K562 (cell line): ENCODE results near the gene MED16.

ENCODE experiments used
- CBX5 ChIP-seq: IDR thresholded peaks from 2 replicates; pipeline ENCODE4 v1.6.1; 2014; ENCODE audit warnings: low read depth, borderline replicate concordance
- CTCF ChIP-seq, 3 experiments: IDR thresholded peaks in 2 of 3; conservative IDR thresholded peaks in 1 of 3; 2 replicates each; pipeline ENCODE4 v1.5.1; 2011 to 2012; ENCODE audit warnings: low read length in 3 of 3, mild to moderate bottlenecking in 3 of 3, control low read depth in 2 of 3, improper control_type of control experiment in 1 of 3, inconsistent platforms in 1 of 3, low read depth in 1 of 3, mixed read lengths in 1 of 3, moderate library complexity in 1 of 3; ENCODE audit not compliant: insufficient read depth in 2 of 3
- MAFF ChIP-seq: IDR thresholded peaks from 2 replicates; pipeline ENCODE4 v1.6.1; 2012; ENCODE audit warnings: low read length, improper control_type of control experiment
- XRCC5 ChIP-seq: fragments of 200-400 bp; formaldehyde crosslinking; IDR thresholded peaks from 2 replicates; pipeline ENCODE4 v1.6.1; 2017; ENCODE audit warnings: low read depth, mild to moderate bottlenecking, low read length

GRCh38 chr19:936175-936546 is 43.2 kb upstream of the MED16 start:
- TF ChIP-seq CTCF (IDR thresholded peaks at IDR 0.05 in 2 of 3, conservative IDR thresholded peaks at IDR 0.05 in 1 of 3; ENCODE audit: insufficient read depth in 2 of 3, low read depth in 1 of 3, low read length in 3 of 3), result no peak
- no peak for TF ChIP-seq XRCC5
- TF ChIP-seq CBX5, result no peak
- no peak for TF ChIP-seq MAFF
